Measurements from ENCODE around the gene NXPH4.

DNA sequence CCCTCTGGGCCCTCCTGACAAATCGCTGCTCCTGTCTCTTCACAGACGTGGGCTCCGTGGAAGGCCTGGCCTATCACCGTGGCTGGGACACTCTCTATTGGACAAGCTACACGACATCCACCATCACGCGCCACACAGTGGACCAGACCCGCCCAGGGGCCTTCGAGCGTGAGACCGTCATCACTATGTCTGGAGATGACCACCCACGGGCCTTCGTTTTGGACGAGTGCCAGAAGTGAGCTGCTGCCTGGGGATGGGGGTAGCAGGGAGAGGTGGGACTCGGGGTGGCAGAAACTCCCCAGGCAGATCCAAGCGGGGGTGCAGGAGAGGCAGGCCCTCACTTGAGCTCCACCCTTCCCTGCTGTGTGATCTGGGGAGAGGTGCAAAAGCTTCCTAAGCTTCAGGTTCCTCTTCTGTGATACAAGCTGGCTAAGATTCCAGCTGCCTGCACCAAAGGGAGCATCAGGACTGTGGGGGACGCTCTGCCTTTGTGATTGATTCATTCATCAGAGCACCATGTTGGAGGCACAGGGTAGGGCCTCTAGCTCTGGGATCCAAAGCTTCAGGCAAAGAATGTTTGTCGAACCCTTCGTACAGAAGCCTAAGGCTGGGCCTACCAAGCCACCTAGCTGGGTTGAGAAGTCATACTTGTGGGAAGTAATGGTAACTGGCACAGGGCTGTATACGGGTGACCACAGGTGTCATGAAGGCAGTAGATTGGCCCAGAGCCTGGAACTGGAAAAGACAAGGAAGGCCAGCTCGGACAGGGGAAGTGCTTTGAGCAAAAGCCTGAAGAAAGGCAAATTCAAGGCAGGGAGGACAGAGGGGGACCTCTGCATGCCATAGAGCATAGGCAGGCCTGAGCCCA is 29.1 kb upstream of the NXPH4 start:
- TF ChIP-seq, protein P1, sequence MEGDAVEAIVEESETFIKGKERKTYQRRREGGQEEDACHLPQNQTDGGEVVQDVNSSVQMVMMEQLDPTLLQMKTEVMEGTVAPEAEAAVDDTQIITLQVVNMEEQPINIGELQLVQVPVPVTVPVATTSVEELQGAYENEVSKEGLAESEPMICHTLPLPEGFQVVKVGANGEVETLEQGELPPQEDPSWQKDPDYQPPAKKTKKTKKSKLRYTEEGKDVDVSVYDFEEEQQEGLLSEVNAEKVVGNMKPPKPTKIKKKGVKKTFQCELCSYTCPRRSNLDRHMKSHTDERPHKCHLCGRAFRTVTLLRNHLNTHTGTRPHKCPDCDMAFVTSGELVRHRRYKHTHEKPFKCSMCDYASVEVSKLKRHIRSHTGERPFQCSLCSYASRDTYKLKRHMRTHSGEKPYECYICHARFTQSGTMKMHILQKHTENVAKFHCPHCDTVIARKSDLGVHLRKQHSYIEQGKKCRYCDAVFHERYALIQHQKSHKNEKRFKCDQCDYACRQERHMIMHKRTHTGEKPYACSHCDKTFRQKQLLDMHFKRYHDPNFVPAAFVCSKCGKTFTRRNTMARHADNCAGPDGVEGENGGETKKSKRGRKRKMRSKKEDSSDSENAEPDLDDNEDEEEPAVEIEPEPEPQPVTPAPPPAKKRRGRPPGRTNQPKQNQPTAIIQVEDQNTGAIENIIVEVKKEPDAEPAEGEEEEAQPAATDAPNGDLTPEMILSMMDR (IDR thresholded peaks at IDR 0.05) = no peak
- no peak for TF ChIP-seq EZH2 (IDR thresholded peaks at IDR 0.05)
- no peak for TF ChIP-seq EZH2phosphoT487 (IDR thresholded peaks at IDR 0.05)

Data from neural progenitor cell (in vitro differentiated cells).